ENCODE data around the gene HDLBP.
A peak's percentile ranks its signal among the peaks of the same experiment; 100 is the strongest.

DNA sequence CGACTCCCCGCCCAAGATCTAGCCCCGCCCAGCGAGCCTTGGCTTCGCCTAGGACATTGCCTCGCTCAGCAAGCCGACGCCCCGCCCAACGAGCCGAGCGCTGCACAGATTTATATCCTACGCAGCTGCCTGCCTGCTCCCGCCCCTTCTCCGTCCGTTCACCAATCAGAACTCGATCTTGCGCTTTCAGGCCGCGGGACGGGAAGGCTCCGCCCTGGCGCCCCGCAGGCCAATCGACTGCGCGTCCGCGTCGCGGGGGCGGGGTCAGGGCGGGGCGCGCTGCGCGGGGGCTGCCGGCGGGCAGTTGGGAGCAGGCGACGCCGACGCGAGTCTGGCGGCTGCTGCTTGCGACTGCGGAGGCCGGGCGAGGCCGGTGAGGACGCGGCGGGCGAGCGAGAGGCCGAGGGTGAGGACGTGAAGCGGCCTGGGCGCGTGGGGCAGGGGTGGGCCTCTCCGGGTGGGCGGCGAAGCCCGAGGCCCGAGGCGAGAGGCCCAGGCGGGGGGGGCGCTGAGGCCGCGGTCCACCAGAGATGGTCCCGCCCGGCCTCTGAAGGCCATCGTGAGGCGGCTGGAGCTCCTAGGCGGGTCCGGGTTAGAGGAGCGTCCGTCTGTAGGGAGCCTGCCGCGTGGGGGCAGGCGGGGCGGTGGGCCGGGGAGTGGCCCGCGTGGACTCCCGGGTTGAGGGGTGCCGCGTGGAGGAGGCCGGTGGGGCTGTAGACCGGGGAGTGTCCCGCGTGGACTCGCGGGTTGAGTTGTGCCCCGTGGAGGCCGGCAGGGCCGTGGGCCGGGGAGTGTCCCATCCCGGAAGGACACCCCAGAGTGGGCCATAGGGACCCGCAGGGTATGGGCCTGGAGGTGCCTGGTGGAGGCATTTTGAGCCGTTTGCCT is 40.8 kb upstream of the HDLBP start, which contains the start of gene FARP2:
- TF ChIP-seq CTCF (IDR thresholded peaks at IDR 0.05) (no peak), POLR2A (IDR thresholded peaks at IDR 0.05) (peak; percentile 74 to 78)

Measured in Peyer's patch (tissue), 4 donors.